GM19025 (cell line): ENCODE measurements around the gene CT47C1.

ENCODE experiments used
- ATAC-seq: cut with Tn5 transposase; IDR thresholded peaks from one replicate; pipeline ENCODE4 v1.9.1; 2021; ENCODE audit warnings: mild to moderate bottlenecking, low read depth, moderate library complexity; ENCODE audit not compliant: unreplicated experiment

Gene CT47C1

GRCh38 chrX:119073200-119073905, 560 bp downstream of the CT47C1 start:
- no peak for ATAC-seq

GRCh38 chrX:119073911-119074310, 1.1 kb downstream of the CT47C1 start:
- ATAC-seq: no peak

GRCh38 chrX:119075270-119076025, 2.7 kb downstream of the CT47C1 start:
- no peak for ATAC-seq

GRCh38 chrX:119082278-119082677, 9.5 kb downstream of the CT47C1 start:
- ATAC-seq: no peak

GRCh38 chrX:119084766-119085165, 12.0 kb downstream of the CT47C1 start:
- ATAC-seq: no peak

GRCh38 chrX:119087121-119087520, 14.3 kb downstream of the CT47C1 start:
- ATAC-seq: no peak

GRCh38 chrX:119089619-119090018, 16.8 kb downstream of the CT47C1 start:
- no peak for ATAC-seq

GRCh38 chrX:119090627-119091026, 17.8 kb downstream of the CT47C1 start:
- no peak for ATAC-seq

GRCh38 chrX:119093991-119094735, 21.4 kb downstream of the CT47C1 start:
- no peak for ATAC-seq

GRCh38 chrX:119094819-119095218, 22.0 kb downstream of the CT47C1 start:
- no peak for ATAC-seq

GRCh38 chrX:119095936-119096335, 23.1 kb downstream of the CT47C1 start:
- ATAC-seq: no peak

GRCh38 chrX:119101168-119101567, 28.4 kb downstream of the CT47C1 start:
- ATAC-seq: no peak

- no peak for ATAC-seq
These were observed 33.0 kb downstream of the CT47C1 start for GRCh38 chrX:119105826-119106225.

- ATAC-seq: no peak
These were observed 34.4 kb downstream of the CT47C1 start for GRCh38 chrX:119107206-119107605.

- ATAC-seq: no peak
These were observed 46.1 kb downstream of the CT47C1 start for GRCh38 chrX:119118780-119119395.

GRCh38 chrX:119121341-119121740, 48.5 kb downstream of the CT47C1 start:
- no peak for ATAC-seq
